CD4-positive, alpha-beta T cell treated with Interferon alpha-2 for 1 hour (primary cell): ENCODE results near the gene PRDX5.
A peak's percentile ranks its signal among the peaks of the same experiment; 100 is the strongest.

ENCODE experiments used
- DNase-seq, 2 donors: peaks; one replicate each; pipeline ENCODE4 v3.0.0-alpha.2; 2020 to 2022

The PRDX5 gene

GRCh38 chr11:64317961-64318765, at the start of gene PRDX5:
TSS of gene PRDX5 (plus strand) at chr11:64318121. CDS start at chr11:64318216, 95 bp downstream.
- peak; percentile 97 for DNase-seq

DNA sequence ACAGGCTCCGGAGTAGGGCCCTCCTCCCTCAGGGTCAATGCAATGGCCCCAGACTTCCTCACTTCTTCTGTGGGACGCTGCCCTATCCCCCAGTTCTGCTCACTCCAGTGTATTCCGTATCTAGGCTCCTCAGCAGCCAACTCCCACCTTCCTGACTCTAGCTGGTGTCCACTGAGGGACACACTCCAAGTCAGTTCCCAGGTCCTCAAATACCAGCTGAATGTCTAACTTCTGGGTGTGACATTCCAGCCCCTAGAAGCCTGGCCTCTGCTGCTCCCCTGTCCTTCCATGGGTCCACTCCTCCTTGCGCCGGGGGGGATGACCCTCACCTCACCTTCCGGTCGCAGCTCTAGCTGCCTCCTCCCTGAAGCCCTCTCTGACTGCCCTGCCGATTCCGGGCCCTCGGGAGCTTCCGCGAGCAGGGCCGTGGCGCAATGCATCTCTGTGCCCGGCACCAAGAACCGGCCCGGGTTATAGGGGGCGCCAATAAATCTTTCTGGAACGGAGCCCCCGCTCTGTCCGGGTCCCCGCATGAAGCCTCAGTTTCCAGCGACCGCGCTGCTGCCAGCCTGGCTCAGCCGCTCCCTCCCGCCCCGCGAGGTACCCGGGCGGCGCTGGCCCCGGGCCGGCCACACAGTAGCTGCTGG, 48.9 kb upstream of the PRDX5 start:
- peak; percentile 33 to 42 for DNase-seq

DNA sequence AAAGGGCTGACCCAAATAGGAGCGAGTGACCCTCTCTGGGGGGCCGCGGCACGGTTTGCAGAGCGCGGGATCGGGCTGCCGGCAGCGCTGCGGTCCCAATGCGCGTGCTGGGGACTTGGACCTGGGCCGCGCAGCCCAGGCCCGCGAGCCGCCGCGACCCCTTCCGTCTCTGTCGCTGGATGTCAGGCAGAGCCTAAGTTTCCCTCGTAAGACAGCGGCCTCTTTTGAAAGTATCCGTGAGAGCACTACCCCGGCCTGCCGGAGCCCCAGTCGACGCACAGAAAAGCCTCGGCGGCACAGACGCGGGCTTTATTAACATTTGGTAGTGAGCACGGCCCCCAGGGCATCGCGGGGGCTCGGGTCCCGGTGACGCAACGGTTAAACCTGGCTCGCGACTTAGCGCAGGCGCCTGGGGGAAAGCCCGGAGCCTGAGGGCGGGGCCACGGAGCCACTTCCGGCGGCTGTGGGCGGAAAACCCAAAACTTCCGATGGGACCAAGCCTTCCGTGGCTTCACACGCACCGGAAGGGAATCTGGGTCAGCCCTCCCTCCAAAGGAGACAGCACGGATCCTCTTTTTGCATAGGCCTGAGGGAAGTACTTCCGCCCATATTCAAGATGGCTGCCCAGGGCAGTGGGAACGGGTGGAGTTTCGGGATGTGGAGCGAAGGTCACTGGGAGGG, 48.2 kb upstream of the PRDX5 start:
- DNase-seq = peak; percentile 97 to 98

DNA sequence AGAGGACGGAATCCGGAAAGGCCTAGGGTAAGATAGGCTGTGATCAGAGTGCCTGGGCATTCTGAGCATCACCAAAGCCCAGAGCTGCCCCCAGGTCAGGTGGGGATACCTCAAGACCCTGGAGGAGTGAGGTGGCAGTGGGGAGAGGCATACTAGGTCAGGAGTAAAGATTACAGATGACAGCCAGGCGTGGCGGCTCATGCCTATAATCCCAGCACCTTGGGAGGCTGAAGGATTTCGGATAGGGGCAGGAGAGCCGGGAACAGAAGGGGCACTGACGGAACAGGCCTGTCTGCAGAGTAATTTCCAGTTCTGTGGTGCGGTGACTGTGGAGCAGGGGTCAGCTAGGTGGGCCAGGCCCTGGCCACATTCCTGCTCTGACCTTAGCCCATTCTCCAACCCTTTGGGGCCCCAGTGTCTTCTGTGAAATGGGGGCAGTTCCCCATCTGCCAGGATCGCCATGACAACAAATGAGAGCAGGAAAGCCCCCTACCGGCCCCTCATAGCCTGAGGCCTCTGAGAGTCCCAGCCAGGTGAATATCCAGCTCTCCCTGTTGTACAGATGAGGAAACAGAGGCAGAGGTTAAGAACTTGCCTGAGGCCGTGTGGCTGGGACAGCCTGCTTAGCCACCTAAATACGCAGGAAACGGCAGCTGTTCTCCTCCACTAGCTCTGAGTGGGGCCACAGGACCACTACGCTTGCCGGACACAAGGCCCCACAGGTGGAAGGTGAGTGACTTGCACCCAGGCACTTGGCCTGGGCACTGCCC, 42.7 kb upstream of the PRDX5 start:
- DNase-seq = no peak

DNA sequence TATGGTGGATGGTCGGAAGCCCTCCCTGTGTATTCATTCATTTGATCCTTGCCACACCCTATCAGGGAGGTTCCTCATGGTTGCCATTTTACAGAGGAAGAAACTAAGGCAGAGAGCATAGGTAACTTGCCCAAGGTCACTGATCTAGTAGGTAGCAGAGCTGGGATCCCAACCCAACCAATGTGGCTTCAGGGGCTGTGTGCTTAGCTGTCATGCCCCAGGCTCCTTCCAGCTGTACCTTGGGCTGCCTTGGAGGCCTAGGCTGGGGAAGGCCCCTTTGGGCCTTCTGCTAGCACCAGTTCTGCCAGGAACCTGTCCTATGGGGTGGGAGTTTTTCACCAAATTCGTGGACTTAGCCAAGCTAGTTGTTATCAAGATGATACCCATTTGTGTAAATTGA, 42.1 kb upstream of the PRDX5 start:
- DNase-seq = no peak

DNA sequence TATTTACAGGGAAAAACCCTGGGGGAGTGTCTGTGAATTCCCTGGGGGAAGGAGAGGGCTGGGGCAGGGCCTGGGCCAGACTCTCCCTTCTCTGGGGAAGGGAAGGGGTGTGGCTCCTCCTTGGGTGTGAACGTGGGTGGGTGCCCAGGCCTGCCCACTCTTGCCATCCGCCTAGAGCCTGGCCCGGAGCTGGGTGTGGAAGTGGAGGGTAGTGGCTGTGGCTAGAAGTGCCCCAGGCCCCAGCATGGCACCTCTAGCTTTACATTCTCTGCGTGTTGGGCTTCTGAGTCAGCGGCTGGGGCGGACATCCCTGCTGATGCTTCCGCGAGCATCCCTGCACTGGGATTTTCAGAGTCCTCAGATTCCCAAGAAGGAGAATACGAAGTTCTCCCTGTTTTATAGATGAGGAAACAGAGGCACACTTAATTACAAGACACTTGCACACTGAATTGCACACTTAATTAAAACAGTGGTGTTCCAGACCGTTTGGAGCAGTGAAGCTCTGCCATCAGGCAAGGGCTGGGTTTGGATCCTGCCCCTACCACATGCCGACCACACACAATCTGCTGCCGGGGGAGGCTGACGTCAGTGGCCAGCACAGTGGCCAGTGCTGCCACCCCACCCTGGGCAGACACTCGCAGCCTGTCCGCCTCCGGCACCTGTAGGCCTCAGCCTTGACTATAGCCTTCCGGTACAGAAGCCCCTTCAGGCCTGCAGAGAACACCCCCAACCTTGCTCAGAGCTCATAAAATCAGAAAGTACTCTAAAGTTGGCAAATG, 41.1 kb upstream of the PRDX5 start:
- DNase-seq = no peak

DNA sequence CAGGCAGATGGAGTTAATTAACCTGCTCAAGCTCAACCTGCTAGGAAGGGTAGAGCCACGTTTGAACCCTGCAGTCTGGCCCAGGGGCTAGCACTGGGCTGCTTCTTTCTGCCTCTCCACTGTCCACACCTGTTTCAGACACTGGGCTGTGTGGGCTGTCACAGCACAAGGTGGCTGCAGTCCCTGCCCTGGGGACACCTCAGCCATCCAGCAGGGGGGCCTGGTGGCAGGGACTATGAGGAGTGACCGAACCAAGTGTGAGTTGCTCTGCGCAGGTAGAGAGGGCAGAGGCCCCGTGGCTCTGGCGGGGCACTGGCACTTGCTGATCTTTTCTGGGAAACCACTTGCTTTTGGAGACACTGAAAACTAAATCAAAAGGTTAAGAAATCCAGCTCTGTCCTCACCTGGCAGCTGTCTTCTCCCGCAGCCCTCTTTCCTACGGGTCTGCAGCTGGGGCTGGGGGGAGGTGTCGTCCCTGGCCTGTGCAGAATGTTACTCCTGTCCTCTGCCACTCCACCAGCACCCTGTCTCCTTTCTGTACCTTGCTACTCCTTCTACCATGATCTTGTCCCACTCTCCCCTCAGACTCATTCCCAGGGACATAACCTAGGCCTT, 39.2 kb upstream of the PRDX5 start:
- DNase-seq = no peak

DNA sequence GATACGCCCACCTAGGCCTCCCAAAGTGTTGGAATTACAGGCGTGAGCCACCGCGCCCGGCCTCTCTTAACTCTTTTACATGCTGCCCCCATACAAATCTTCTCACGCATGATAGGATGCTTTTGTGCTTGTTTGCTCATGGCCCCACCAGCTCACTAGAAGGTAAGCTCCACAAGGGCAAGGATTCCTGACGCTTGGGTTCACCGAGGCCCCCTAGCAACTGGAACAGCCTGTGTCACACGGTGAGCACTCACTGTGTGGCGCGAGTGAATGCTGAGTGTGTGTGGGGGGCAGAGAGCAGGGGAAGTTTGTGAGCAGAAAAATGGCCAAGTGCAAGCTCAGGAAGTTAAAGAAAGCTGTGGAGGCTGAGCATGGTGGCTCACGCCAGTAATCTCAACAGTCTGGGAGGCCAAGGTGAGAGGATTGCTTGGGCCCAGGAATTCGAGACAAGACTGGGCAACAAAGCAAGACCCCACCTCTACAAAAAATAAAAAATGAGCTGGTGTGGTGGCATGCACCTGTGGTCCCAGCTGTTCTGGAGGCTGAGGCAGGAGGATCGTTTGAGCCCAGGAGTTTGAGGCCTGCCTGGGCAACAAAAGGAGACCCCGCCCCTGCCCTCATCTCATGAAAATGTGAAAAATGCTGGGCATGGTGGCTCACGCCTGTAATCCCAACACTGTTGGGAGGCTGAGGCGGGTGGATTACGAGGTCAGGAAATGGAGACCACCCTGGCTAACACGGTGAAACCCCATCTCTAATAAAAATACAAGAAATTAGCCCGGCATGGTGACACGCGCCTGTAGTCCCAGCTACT, 35.8 kb upstream of the PRDX5 start:
- no peak for DNase-seq

DNA sequence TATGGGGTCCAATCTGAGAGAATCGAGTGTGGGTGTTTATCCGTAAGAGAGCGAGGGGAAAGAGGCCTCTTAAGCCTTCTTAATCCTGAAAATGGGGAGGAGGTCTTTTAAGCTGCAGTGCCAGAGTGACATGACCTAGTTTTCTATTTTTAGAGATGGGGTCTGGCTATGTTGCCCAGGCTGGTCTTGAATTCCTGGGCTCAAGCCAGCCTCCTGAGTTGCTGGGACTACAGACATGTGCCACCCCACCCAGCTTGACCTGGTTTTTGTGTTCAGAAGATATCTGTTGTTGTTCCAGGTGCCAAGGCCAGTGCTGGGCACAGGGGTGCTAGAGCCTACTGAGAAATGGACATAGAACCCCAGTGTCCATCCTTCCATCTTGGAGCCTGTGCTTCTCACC, 34.8 kb upstream of the PRDX5 start:
- DNase-seq = no peak

GRCh38 chr11:64284048-64284961, 33.6 kb upstream of the PRDX5 start, which contains the start of gene BAD:
TSS of gene BAD (minus strand) at chr11:64284665. CDS start at chr11:64284368, 297 bp downstream.
- DNase-seq = peak; percentile 94 to 95

- peak; percentile 89 to 93 for DNase-seq
These were observed 32.7 kb upstream of the PRDX5 start, which contains the start of gene GPR137 for GRCh38 chr11:64284962-64285884. TSS of gene GPR137 (plus strand) at chr11:64285848. CDS start at chr11:64286525, 677 bp downstream.

GRCh38 chr11:64285885-64286800, 31.8 kb upstream of the PRDX5 start:
- DNase-seq = no peak

- DNase-seq = no peak
These were observed 31.1 kb upstream of the PRDX5 start for GRCh38 chr11:64286801-64287159.

- no peak for DNase-seq
These were observed 30.1 kb upstream of the PRDX5 start for GRCh38 chr11:64287676-64288352.

DNA sequence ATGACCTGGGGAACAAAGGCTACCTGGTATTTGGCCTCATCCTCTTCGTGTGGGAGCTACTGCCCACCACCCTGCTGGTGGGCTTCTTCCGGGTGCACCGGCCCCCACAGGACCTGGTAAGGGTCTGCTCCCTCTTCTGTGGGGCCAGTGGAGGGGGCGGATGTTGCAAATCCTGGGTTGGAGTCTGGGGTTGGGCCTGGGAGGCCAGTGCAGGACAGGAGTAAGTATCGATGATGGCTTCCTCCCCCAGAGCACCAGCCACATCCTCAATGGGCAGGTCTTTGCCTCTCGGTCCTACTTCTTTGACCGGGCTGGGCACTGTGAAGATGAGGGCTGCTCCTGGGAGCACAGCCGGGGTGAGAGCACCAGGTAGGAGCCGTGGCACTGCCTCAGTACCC, 29.6 kb upstream of the PRDX5 start:
- DNase-seq = no peak

- DNase-seq = no peak
These were observed 28.8 kb upstream of the PRDX5 start for GRCh38 chr11:64289002-64289564.
